IPS-18a (cell line): ENCODE data around the gene DOK7.
"Not testable (repeated sequence)": the region's sequence is repeated elsewhere in the genome, so short reads cannot be mapped to it uniquely, and the experiment has no call there.

Experiments
- H3K27ac ChIP-seq: one replicate; pipeline ENCODE4 v1.5.1; 2013; ENCODE audit warnings: low read length
- H3K27me3 ChIP-seq: one replicate; pipeline ENCODE4 v1.6.1; 2013; ENCODE audit warnings: mild to moderate bottlenecking, low read length; ENCODE audit not compliant: control insufficient read depth, insufficient read depth
- H3K36me3 ChIP-seq: one replicate; pipeline ENCODE4 v1.6.1; 2013; ENCODE audit warnings: low read depth, low read length; ENCODE audit not compliant: control insufficient read depth
- H3K4me1 ChIP-seq: one replicate; pipeline ENCODE4 v1.6.1; 2013; ENCODE audit warnings: low read depth, low read length; ENCODE audit not compliant: control insufficient read depth
- H3K4me3 ChIP-seq: one replicate; pipeline ENCODE4 v1.5.1; 2013; ENCODE audit warnings: low read length
- H3K9ac ChIP-seq: one replicate; pipeline ENCODE4 v1.6.1; 2013; ENCODE audit warnings: mild to moderate bottlenecking, low read length, moderate library complexity
- H3K9me3 ChIP-seq: one replicate; pipeline ENCODE4 v1.6.1; 2013; ENCODE audit warnings: low read depth, low read length; ENCODE audit not compliant: control insufficient read depth

DOK7 gene

GRCh38 chr4:3532751-3533422, 69.8 kb downstream of the DOK7 start:
- peaks cover 21% of the 10 kb centered on the region for H3K27me3 ChIP-seq
- peaks cover 13% of the 10 kb centered on the region for H3K4me1 ChIP-seq
- peak overlapping the region; percentile 41 for H3K4me3 ChIP-seq
- no peaks in the 10 kb centered on the region for H3K9me3 ChIP-seq
- no peak overlapping the region for H3K27ac ChIP-seq
- H3K9ac ChIP-seq: no peak overlapping the region
- H3K36me3 ChIP-seq: peaks cover 3% of the 10 kb centered on the region

GRCh38 chr4:3533423-3533820, 70.3 kb downstream of the DOK7 start:
- H3K4me3 ChIP-seq: no peak overlapping the region
- H3K36me3 ChIP-seq: peaks cover 3% of the 10 kb centered on the region
- no peak overlapping the region for H3K27ac ChIP-seq
- no peak overlapping the region for H3K9ac ChIP-seq
- H3K9me3 ChIP-seq: no peaks in the 10 kb centered on the region
- peaks cover 21% of the 10 kb centered on the region for H3K27me3 ChIP-seq
- H3K4me1 ChIP-seq: peaks cover 13% of the 10 kb centered on the region

- Histone ChIP-seq H3K27me3 (peaks cover 21% of the 10 kb centered on the region), H3K4me1 (peaks cover 13% of the 10 kb centered on the region)
- not testable (repeated sequence) for H3K27ac ChIP-seq, H3K9ac ChIP-seq, H3K4me3 ChIP-seq, H3K9me3 ChIP-seq, H3K36me3 ChIP-seq
These were observed 72.7 kb downstream of the DOK7 start for GRCh38 chr4:3535812-3536211.

GRCh38 chr4:3538906-3539305, 75.8 kb downstream of the DOK7 start:
- not testable (repeated sequence) for H3K27ac ChIP-seq, H3K4me1 ChIP-seq, H3K36me3 ChIP-seq

GRCh38 chr4:3543415-3543814, 80.3 kb downstream of the DOK7 start:
- H3K9ac ChIP-seq, H3K27ac ChIP-seq, H3K27me3 ChIP-seq: not testable (repeated sequence)

More at GRCh38 chr4:3538906-3539305, 75.8 kb downstream of the DOK7 start:
- not testable (repeated sequence) for H3K4me3 ChIP-seq, H3K9me3 ChIP-seq, H3K27me3 ChIP-seq, H3K9ac ChIP-seq

More at GRCh38 chr4:3543415-3543814, 80.3 kb downstream of the DOK7 start:
- not testable (repeated sequence) for H3K4me1 ChIP-seq, H3K36me3 ChIP-seq, H3K9me3 ChIP-seq, H3K4me3 ChIP-seq
